ENCODE measurements around the gene DPP6. TPM values are rescaled to one million over a fixed set of nuclear protein-coding genes. Genes with fewer than 3 reads are reported as not detected.

Gene DPP6
- total RNA-seq, 1 donor from 2014 or later: 1.4 TPM

DNA sequence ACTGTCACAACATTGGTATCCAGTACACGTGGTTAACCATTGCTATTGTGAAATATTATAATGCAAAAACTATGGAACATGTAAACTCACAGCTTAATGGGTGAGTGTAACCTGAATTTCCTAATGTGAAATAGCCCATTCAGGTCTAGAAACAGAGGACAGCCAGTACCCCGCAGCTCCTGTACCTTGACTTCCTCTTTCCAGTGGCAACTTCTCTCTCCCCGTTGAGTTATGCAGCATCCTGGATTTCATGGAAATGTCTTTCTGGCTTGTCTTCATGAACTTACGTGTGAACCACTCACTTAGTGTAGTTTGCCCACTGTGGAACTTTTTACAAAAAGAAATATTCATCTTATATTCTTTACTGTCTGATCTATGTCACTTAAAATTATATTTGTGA, 384.4 kb downstream of the DPP6 start:
- Mint-ChIP-seq H3K36me3 (ENCODE audit: low read depth, unreplicated experiment) (no peaks in the 10 kb centered on the region), H3K9me3 (ENCODE audit: unreplicated experiment) (no peaks in the 10 kb centered on the region), H3K4me3 (ENCODE audit: unreplicated experiment) (no peak overlapping the region), H3K4me1 (ENCODE audit: unreplicated experiment) (no peaks in the 10 kb centered on the region), H3K27ac (ENCODE audit: unreplicated experiment) (no peak overlapping the region), H3K27me3 (ENCODE audit: unreplicated experiment) (peaks cover 3% of the 10 kb centered on the region)
- TF ChIP-seq, protein P1, sequence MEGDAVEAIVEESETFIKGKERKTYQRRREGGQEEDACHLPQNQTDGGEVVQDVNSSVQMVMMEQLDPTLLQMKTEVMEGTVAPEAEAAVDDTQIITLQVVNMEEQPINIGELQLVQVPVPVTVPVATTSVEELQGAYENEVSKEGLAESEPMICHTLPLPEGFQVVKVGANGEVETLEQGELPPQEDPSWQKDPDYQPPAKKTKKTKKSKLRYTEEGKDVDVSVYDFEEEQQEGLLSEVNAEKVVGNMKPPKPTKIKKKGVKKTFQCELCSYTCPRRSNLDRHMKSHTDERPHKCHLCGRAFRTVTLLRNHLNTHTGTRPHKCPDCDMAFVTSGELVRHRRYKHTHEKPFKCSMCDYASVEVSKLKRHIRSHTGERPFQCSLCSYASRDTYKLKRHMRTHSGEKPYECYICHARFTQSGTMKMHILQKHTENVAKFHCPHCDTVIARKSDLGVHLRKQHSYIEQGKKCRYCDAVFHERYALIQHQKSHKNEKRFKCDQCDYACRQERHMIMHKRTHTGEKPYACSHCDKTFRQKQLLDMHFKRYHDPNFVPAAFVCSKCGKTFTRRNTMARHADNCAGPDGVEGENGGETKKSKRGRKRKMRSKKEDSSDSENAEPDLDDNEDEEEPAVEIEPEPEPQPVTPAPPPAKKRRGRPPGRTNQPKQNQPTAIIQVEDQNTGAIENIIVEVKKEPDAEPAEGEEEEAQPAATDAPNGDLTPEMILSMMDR (IDR thresholded peaks at IDR 0.05; ENCODE audit: unreplicated experiment): no peak
- no peak for DNase-seq (ENCODE audit: low spot score)

DNA sequence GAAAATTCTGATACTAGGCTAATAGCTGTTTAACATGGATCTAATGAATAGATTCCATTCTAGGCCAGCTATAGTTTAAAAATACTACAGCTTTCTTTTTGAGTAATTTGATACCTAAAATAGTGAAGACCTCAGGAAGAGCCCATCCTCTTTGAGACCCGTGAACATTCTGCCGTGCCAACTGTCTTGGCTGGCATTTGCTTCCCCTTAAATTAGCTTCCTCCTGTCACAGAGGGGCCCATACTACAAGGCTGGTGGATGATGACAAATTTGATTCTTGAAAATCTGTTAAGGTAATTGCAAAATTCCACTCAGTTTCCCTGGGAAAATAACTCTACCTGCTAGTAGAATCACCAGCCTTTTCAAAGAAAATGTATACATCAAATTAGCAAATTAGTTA, 385.0 kb downstream of the DPP6 start:
- TF ChIP-seq, protein P1 (IDR thresholded peaks at IDR 0.05; ENCODE audit: unreplicated experiment): no peak
- Mint-ChIP-seq H3K4me1 (ENCODE audit: unreplicated experiment) (no peaks in the 10 kb centered on the region), H3K27me3 (ENCODE audit: unreplicated experiment) (peaks cover 3% of the 10 kb centered on the region), H3K36me3 (ENCODE audit: low read depth, unreplicated experiment) (no peaks in the 10 kb centered on the region), H3K9me3 (ENCODE audit: unreplicated experiment) (no peaks in the 10 kb centered on the region), H3K27ac (ENCODE audit: unreplicated experiment) (no peak overlapping the region), H3K4me3 (ENCODE audit: unreplicated experiment) (no peak overlapping the region)
- no peak for DNase-seq (ENCODE audit: low spot score)

GRCh38 chr7:154438571-154439367, 386.6 kb downstream of the DPP6 start:
- no peak overlapping the region for H3K27ac Mint-ChIP-seq (ENCODE audit: unreplicated experiment)
- H3K4me3 Mint-ChIP-seq (ENCODE audit: unreplicated experiment): no peak overlapping the region
- TF ChIP-seq, protein P1 (IDR thresholded peaks at IDR 0.05; ENCODE audit: unreplicated experiment): no peak
- peaks cover 3% of the 10 kb centered on the region for H3K4me1 Mint-ChIP-seq (ENCODE audit: unreplicated experiment)
- no peaks in the 10 kb centered on the region for H3K9me3 Mint-ChIP-seq (ENCODE audit: unreplicated experiment)
- peaks cover 5% of the 10 kb centered on the region for H3K27me3 Mint-ChIP-seq (ENCODE audit: unreplicated experiment)
- H3K36me3 Mint-ChIP-seq (ENCODE audit: low read depth, unreplicated experiment): no peaks in the 10 kb centered on the region
- no peak for DNase-seq (ENCODE audit: low spot score)

DNA sequence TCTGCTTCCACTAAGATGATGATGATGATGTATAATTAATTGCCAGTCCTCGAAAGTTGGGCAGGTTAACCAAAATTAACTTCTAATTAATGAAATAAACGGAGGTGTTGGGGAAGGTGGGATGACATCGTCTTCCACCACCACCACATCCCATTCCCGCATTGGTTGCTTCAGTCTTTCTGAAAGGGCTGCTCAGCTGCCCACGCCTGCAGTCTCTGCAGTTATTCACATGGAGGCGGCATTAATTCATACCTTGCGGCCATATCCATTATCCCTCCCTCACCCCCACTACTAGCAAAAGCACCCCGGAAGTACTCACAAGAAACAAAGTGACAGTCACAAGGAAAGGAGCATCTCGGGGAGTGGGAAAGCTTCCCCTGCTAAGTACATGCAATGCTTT, 387.9 kb downstream of the DPP6 start:
- no peak for DNase-seq (ENCODE audit: low spot score)
- TF ChIP-seq, protein P1 (IDR thresholded peaks at IDR 0.05; ENCODE audit: unreplicated experiment): no peak
- no peak overlapping the region for H3K27ac Mint-ChIP-seq (ENCODE audit: unreplicated experiment)
- peaks cover 5% of the 10 kb centered on the region for H3K27me3 Mint-ChIP-seq (ENCODE audit: unreplicated experiment)
- no peaks in the 10 kb centered on the region for H3K9me3 Mint-ChIP-seq (ENCODE audit: unreplicated experiment)
- no peaks in the 10 kb centered on the region for H3K36me3 Mint-ChIP-seq (ENCODE audit: low read depth, unreplicated experiment)
- no peak overlapping the region for H3K4me3 Mint-ChIP-seq (ENCODE audit: unreplicated experiment)
- H3K4me1 Mint-ChIP-seq (ENCODE audit: unreplicated experiment): peaks cover 3% of the 10 kb centered on the region

DNA sequence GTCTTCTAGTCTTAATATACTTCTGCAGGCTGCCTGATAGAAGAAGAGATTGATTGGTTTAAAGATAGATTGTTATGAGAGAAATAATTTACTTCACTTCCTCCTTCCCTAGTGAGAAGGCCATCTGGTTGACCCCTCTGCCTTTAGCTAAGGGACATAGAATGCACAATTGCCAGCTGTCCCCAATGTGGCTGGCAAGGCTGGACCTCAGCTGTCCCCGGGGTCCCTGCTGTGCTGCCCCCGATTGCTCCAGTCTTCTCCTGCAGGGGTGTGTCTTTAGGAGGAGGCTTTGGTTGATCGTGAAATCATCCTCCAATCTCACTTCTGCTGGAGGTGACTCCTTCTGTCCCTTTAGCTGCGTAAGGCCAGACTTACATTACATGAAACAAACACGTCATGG, 388.5 kb downstream of the DPP6 start:
- Mint-ChIP-seq H3K4me3 (ENCODE audit: unreplicated experiment) (no peak overlapping the region), H3K4me1 (ENCODE audit: unreplicated experiment) (peaks cover 3% of the 10 kb centered on the region), H3K9me3 (ENCODE audit: unreplicated experiment) (no peaks in the 10 kb centered on the region), H3K27me3 (ENCODE audit: unreplicated experiment) (peaks cover 5% of the 10 kb centered on the region), H3K36me3 (ENCODE audit: low read depth, unreplicated experiment) (no peaks in the 10 kb centered on the region), H3K27ac (ENCODE audit: unreplicated experiment) (no peak overlapping the region)
- TF ChIP-seq, protein P1 (IDR thresholded peaks at IDR 0.05; ENCODE audit: unreplicated experiment): no peak
- no peak for DNase-seq (ENCODE audit: low spot score)
